ENCODE results near the gene FLYWCH1.

- no peak for TF ChIP-seq ZNF232 (CRISPR knock-in tag; IDR thresholded peaks at IDR 0.05)
- TF ChIP-seq, protein P1, sequence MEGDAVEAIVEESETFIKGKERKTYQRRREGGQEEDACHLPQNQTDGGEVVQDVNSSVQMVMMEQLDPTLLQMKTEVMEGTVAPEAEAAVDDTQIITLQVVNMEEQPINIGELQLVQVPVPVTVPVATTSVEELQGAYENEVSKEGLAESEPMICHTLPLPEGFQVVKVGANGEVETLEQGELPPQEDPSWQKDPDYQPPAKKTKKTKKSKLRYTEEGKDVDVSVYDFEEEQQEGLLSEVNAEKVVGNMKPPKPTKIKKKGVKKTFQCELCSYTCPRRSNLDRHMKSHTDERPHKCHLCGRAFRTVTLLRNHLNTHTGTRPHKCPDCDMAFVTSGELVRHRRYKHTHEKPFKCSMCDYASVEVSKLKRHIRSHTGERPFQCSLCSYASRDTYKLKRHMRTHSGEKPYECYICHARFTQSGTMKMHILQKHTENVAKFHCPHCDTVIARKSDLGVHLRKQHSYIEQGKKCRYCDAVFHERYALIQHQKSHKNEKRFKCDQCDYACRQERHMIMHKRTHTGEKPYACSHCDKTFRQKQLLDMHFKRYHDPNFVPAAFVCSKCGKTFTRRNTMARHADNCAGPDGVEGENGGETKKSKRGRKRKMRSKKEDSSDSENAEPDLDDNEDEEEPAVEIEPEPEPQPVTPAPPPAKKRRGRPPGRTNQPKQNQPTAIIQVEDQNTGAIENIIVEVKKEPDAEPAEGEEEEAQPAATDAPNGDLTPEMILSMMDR (IDR thresholded peaks at IDR 0.05) = no peak
- no peak for TF ChIP-seq MXD4 (CRISPR knock-in tag; IDR thresholded peaks at IDR 0.05; ENCODE audit: borderline replicate concordance)
- TF ChIP-seq E2F4 (CRISPR knock-in tag; IDR thresholded peaks at IDR 0.05; ENCODE audit: borderline replicate concordance, low read depth) = no peak
- no peak for TF ChIP-seq NFYB (CRISPR knock-in tag; conservative IDR thresholded peaks at IDR 0.05; ENCODE audit: low read depth)
- no peak for TF ChIP-seq SMAD3 (CRISPR knock-in tag; IDR thresholded peaks at IDR 0.05; ENCODE audit: borderline replicate concordance)
- TF ChIP-seq ZNF671 (CRISPR knock-in tag; IDR thresholded peaks at IDR 0.05) = no peak
Measured at GRCh38 chr16:2955438-2955778, 43.7 kb downstream of the FLYWCH1 start.

Measured in WTC11 (cell line).